Left ventricle myocardium inferior (tissue), 1 donor: ENCODE results near the gene DCLK1. TPM values are rescaled to one million over a fixed set of nuclear protein-coding genes. Genes with fewer than 3 reads are reported as not detected.

ENCODE experiments used
- DNase-seq: peaks from one replicate; pipeline ENCODE4 v3.0.0-alpha.2; 2020
- H3K27ac ChIP-seq: fragments of 200-600 bp; replicated peaks from 2 replicates; pipeline ENCODE4 v1.8.0; 2021
- H3K27me3 ChIP-seq: fragments of 200-600 bp; 2 replicates; pipeline ENCODE4 v1.8.0; 2021; ENCODE audit warnings: low read depth
- H3K36me3 ChIP-seq: fragments of 200-600 bp; 2 replicates; pipeline ENCODE4 v1.8.0; 2021
- H3K4me1 ChIP-seq: fragments of 200-600 bp; 2 replicates; pipeline ENCODE4 v1.8.0; 2021
- H3K4me3 ChIP-seq: fragments of 200-600 bp; 2 replicates; pipeline ENCODE4 v1.8.0; 2021; ENCODE audit warnings: mild to moderate bottlenecking, moderate library complexity
- H3K9me3 ChIP-seq: fragments of 200-600 bp; replicated peaks from 2 replicates; pipeline ENCODE4 v1.8.0; 2021
- intact Hi-C: fragments of 100-400 bp; cut with micrococcal nuclease; formaldehyde crosslinking; loops from one replicate; pipeline ENCODE4 v1.11.0; 2022
- total RNA-seq: library from RNA; stranded (reverse); fragmentation: NEBNext Ultra II Directional; extraction: Animal tissue kit (Norgen Biotek cat#: 25700); gene quantifications from one replicate; pipeline ENCODE4 v1.2.1, GENCODE V29; 2021
- TF ChIP-seq, protein P1 (sequence below): fragments of 200-600 bp; IDR thresholded peaks from 2 replicates; pipeline ENCODE4 v1.8.0; 2021; ENCODE audit warnings: antibody characterized with exemption, mild to moderate bottlenecking, borderline replicate concordance
- donor health status: DM: no; HTN: yes; CAD: no; lungs with severe emphysema.

The DCLK1 gene
- total RNA-seq, 1 donor from 2014 or later = 8.4 TPM

GRCh38 chr13:36126491-36126890, 4.7 kb downstream of the DCLK1 start:
- TF ChIP-seq, protein P1, sequence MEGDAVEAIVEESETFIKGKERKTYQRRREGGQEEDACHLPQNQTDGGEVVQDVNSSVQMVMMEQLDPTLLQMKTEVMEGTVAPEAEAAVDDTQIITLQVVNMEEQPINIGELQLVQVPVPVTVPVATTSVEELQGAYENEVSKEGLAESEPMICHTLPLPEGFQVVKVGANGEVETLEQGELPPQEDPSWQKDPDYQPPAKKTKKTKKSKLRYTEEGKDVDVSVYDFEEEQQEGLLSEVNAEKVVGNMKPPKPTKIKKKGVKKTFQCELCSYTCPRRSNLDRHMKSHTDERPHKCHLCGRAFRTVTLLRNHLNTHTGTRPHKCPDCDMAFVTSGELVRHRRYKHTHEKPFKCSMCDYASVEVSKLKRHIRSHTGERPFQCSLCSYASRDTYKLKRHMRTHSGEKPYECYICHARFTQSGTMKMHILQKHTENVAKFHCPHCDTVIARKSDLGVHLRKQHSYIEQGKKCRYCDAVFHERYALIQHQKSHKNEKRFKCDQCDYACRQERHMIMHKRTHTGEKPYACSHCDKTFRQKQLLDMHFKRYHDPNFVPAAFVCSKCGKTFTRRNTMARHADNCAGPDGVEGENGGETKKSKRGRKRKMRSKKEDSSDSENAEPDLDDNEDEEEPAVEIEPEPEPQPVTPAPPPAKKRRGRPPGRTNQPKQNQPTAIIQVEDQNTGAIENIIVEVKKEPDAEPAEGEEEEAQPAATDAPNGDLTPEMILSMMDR = no peak
- Histone ChIP-seq H3K9me3 (no peaks in the 10 kb centered on the region), H3K36me3 (no peaks in the 10 kb centered on the region), H3K27me3 (peaks cover 33% of the 10 kb centered on the region), H3K4me1 (peaks cover 24% of the 10 kb centered on the region), H3K4me3 (no peak overlapping the region), H3K27ac (no peak overlapping the region)
- intact Hi-C loops = no loop called here
- DNase-seq = no peak

- H3K4me3 ChIP-seq = no peak overlapping the region
- H3K4me1 ChIP-seq = peaks cover 21% of the 10 kb centered on the region
- no peaks in the 10 kb centered on the region for H3K36me3 ChIP-seq
- no peak overlapping the region for H3K27ac ChIP-seq
- intact Hi-C loops = no loop called here
- peaks cover 29% of the 10 kb centered on the region for H3K27me3 ChIP-seq
- TF ChIP-seq, protein P1 = no peak
- no peaks in the 10 kb centered on the region for H3K9me3 ChIP-seq
- DNase-seq = no peak
These were observed 5.3 kb downstream of the DCLK1 start for GRCh38 chr13:36125841-36126240.

DNA sequence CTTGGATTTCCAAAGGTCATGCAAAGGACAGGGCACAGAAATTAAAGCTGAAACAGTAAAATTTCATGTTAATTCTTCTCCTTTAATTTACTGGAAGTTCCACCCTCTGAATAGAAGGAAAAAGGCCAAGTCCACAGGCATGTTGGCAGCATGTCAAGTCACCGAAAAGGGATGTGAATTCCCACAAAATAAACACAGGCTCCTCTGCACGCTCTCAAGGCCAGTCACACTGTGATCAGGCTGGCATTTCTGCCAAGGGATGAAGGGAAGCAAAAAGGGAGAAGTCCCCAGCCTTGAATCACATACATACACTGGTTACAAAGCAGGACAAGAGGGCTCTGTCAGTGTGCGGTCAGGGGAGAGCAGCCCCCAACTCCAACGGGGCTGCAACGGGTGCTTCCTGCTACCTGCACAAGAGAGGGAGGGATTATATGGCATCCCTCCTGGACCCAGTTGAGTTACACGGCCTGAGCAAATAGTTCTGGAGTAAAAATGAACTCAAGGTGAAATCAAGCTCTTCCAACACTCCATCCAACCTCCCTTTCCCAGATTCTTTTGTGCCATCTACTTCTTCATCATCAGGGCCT, 6.9 kb downstream of the DCLK1 start:
- no peak for DNase-seq
- TF ChIP-seq, protein P1 = no peak
- Histone ChIP-seq H3K9me3 (no peaks in the 10 kb centered on the region), H3K36me3 (no peaks in the 10 kb centered on the region), H3K4me3 (no peak overlapping the region), H3K27me3 (peaks cover 15% of the 10 kb centered on the region), H3K4me1 (peaks cover 8% of the 10 kb centered on the region), H3K27ac (no peak overlapping the region)
- intact Hi-C loops = no loop called here

GRCh38 chr13:36115306-36115705, 15.9 kb downstream of the DCLK1 start:
- Histone ChIP-seq H3K4me3 (no peak overlapping the region), H3K4me1 (peaks cover 16% of the 10 kb centered on the region), H3K27ac (no peak overlapping the region), H3K9me3 (no peaks in the 10 kb centered on the region), H3K27me3 (no peaks in the 10 kb centered on the region), H3K36me3 (no peaks in the 10 kb centered on the region)
- DNase-seq = no peak
- intact Hi-C loops = no loop called here
- TF ChIP-seq, protein P1 = no peak

GRCh38 chr13:36114233-36114632, 16.9 kb downstream of the DCLK1 start:
- H3K27me3 ChIP-seq = no peaks in the 10 kb centered on the region
- H3K9me3 ChIP-seq = no peaks in the 10 kb centered on the region
- peaks cover 16% of the 10 kb centered on the region for H3K4me1 ChIP-seq
- DNase-seq = no peak
- intact Hi-C loops = no loop called here
- no peak overlapping the region for H3K4me3 ChIP-seq
- TF ChIP-seq, protein P1 = no peak
- no peaks in the 10 kb centered on the region for H3K36me3 ChIP-seq
- H3K27ac ChIP-seq = no peak overlapping the region
